Activated CD4-positive, alpha-beta T cell treated with anti-CD3 and anti-CD28 coated beads, Interleukin-2, amount 50 U/mL, for 48 hours (primary cell): ENCODE measurements around the gene DNAJC30.
A peak's percentile ranks its signal among the peaks of the same experiment; 100 is the strongest.
"Not testable (repeated sequence)": the region's sequence is repeated elsewhere in the genome, so short reads cannot be mapped to it uniquely, and the experiment has no call there.

ENCODE experiments used
- DNase-seq, 2 experiments: peaks; one replicate each; pipeline ENCODE4 v3.0.0-alpha.2; 2020

The DNAJC30 gene

DNA sequence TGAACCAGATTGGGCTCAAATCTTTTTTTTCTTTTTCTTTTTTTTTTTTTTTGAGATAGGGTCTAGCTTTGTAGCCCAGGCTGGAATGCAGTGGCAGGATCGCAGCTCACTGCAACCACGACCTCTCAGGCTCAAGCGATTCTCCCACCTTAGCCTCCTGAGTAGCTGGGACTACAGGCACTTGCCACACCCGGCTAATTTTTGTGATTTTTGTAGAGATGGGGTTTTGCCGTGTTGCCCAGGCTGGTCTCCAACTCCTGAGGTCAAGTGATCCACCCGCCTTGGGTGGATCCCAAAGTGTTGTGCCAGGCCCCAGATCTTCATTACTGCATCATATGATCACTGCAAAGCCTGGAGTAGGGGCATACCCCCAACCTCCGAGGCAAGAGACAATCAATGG lies 2.8 kb downstream of the DNAJC30 start:
- no peak for DNase-seq

DNA sequence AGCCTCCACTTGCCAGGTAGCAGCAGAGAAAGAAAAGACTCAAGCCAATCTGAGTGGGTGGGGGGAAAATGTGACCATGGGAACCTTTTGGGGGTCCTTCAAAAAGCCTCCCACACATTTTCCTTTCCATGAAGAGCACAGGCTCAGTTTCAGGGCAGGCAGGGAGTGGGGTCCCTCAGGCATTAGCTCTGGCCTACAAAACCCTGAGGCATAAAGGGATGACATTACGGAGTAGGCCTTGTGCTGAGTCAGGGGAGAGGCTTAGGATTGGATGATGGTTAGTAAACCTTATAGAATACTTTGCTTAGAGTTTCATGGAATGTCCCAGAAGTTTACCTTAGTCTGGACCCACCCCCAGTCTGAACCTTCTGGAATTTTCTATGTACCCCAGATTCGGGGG lies 3.5 kb downstream of the DNAJC30 start:
- no peak for DNase-seq

DNA sequence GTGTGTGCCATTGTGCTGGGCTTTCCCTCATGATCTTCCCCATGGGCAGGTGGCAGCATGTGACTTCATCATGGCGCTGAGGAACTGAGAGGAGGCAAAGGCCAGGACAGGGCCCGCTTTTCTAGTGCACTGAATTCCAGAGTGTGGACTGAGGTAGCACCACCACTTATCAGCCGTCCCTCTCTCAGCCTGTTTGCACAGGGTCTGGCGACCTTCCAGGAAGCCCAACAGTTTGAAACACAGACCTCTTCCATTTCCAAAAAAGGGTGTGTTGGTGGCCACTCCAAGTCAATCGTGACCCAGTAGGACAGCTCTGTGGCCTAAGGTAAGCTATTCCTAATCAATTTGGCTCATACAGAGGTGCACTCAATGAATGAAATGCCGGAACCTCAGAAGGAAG lies 4.4 kb downstream of the DNAJC30 start:
- no peak for DNase-seq

DNA sequence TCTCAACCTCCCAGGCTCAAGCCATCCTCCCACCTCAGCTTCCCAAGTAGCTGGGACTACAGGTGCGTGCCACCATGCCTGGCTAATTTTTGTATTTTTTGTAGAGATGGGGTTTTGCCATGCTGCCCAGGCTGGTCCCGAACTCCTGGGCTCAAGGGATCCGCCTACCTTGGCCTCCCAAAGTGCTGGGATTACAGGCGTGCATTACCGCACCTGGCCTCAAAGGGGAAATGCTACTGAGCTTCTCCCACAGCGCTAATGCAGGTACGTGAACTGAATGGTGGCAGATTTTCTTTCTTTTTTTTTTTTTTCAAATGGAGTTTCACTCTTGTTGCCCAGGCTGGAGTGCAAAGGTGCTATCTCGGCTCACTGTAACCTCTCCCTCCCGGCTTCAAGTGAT lies 7.2 kb downstream of the DNAJC30 start:
- not testable (repeated sequence) for DNase-seq

DNA sequence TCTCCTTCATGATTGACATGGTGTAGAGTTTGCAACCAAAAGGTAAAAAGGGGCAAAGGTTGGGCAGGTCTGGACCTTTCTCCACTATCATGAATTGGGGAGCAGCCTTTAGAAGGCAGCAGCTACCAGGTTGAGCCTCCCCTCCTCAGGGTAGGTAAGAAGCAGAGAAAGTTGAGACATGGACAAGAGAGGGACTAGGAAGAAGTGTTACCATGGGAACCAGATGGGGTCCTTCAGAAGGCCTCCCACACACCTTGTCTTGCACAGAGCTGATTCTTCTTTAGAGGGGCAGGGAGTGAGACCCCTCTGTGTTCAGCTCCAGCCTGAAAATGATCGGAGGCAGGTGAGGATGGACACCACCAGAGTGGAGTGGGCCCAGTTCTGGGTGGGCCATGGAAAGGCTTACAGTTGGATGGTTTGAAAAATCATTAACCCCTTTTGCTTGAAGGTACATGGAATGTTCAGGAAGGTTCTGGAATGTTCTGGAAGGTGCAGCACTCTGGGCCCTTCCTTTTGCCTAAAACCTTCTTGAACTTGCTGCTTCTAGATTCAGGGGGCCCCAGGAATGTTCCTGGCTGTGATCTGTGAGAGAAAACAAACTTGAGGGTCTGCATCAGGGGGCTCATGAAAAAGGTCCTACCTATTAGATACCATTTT lies 8.7 kb downstream of the DNAJC30 start:
- no peak for DNase-seq

DNA sequence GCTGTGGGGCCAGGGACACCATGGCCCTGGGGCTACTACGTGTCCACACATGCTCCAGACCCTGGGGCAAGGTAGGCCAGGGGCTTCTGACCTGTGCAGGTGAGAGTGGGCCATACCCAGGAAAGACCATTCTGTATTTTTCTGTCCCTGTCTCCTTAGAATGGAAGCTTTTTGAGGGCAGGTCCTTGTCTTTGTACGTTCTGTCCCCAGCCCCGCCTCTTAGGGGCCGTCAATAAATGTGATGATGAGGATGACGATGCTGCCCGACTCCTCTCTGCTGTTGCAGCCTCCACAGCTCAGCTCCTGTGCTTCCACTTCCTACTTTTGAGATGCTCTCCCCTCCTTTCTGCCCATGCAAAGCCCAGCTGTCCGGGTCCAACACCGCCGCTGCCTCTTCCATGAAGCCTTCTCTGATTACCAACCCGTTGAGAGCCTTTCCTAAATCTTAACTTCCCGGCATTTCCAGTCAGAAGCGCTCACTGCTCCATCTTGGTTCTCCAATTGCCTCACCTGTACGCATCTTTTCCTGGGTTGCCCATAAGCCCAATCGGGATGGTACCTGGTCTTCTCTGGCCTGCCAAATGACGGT lies 11.3 kb downstream of the DNAJC30 start:
- no peak for DNase-seq

DNA sequence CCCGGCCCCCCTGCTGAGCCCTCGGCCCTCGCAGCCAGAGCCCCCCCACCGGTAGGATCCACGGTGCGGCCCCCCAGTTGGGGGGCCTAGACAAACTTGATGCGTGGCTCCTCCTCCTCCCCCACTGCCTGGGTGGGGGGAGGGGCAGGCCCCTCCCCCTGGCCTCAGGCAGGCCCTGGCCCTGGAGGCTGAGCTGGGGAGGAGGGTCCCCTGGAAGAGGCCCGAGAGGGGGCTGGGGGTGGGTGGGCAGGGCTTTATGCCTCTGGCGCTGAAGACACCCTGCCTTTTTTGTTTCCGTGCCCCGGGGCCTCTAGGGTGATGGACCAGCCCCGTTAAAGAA lies 12.0 kb downstream of the DNAJC30 start:
- DNase-seq, result no peak

DNA sequence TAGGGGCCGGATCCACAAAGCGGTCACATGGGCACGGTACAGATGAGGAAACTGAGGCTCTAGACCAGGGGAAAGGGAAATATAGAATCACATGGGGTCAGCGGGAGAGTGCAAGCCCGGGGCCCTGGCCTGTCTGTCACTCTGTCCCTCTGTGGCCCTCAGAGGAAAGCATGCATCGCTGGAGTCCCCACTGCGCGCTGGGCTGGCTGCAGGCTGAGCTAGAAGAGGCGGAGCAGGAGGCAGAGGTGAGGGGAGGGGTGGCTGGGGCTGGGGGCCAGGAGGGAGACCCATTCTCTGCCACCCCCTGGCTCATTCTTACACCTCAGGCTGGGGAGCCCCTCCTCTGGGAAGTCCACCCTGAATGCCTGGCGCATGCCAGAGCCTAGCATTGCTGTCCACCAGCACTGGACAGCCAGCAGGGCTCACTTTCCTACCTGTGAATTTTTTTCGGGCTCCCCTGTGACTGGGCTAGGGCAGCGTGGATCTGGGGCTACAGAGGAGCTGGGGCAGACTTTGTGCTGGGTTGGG lies 13.3 kb downstream of the DNAJC30 start:
- no peak for DNase-seq

DNA sequence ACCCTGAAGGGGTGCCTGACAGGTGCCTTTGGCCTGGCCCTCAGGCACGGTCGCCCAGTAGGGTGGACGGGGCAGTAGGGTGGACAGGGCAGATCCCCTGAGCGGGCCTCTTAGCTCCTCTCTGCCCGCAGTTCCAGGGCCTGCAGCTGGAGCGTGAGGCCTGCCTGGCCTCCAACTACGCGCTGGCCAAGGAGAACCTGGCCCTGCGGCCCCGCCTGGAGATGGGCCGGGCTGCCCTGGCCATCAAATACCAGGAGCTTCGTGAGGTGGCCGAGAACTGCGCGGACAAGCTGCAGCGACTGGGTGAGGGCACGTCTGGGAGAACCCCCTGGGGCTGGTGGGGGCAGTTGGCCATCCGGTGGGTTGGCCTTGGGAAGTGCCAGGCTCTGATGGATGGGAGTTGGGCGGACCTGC lies 14.0 kb downstream of the DNAJC30 start:
- no peak for DNase-seq

DNA sequence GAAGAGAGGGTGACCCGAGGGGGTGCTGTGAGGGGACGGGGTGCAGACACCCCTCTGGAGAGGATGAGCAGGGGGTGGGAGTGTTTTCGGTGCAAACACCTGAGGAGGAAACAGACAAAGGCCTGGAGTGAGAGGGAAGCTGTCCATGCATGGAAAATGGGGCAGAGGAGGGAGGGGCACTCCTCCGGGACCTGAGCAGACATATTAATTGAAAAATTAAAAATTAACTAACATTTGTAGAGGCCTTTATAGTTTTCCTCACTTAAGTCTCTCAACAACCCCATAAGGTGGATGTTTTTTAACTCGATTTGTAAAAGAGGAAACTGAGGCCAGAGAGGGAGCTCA lies 14.4 kb downstream of the DNAJC30 start:
- no peak for DNase-seq

DNA sequence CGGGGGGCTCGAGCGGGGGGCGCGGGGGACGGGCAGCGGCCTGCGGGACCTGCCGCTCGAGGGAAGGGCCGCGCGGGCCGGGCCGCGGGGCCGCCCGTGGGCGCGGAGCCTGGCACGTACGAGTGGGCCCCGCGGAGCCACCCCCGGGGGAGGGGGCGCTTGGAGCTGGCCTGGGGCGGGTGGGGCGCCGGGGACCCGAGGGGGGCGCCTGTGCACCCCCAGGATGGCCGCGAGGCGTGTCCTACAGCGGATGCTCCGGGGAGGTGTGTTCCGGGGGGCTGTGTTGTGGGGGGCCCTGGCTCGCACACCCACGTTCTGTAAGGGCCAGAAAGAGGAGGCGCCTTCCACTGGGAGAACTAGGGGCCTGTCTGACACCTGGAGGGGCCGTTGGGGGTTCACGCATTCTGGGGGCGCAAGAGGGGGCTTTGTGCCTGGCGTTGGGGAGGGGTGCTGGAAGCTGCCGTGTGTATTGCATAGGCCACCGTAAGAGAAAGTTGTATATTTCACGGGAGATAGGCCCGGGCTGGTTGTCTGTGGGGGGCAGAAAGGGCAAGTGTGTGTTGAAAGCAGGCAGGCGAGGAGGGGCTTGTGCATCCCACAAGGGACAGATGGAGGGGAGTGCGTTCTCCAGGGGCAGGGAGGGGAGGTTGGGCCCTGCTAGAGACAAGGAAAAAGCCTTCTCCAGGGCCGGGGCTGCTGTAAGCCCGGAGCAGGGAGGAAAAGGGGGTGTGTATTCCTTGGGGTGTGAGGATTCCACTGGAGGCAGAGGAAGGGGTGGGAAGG lies 15.0 kb downstream of the DNAJC30 start:
- DNase-seq, result no peak

DNA sequence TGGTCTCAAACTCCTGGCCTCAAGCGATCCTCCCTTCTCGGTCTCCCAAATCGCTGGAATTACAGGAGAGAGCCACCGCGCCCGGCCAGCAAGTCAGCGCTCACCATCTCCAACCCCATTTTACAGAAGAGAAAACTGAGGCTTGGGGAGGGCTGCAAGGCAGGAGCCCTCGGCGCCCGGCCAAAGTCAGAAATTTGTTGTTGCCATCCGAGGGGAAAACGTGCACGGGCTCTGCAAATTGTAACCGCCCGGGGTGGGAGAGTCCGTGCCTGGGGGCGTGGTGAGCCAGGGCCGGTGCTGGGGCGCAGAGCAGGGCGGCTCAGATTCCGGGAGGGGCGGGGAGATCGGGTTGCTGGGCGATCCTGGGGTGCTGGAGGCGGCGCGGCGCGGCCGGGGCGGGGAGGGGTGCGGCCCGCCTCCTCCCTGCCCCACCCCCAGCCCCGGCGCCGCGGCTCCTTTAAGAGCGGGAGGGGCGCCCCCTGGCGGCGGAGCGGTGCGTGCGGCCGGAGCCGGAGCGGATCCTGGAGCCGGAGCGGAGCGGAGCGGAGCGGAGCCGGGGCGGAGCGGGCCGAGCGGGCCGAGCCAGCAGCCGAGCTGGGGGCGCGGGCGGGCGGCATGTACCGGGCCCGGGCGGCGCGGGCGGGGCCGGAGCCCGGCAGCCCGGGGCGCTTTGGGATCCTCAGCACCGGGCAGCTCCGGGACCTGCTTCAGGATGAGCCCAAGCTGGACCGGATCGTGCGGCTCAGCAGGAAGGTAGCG lies 15.7 kb downstream of the DNAJC30 start, which contains the start of gene VPS37D:
Gene VPS37D (plus strand): TSS at position 488 of the 759 bp plus-strand sequence. CDS start 128 bp downstream, at position 616.
- DNase-seq, result peak; percentile 93

DNA sequence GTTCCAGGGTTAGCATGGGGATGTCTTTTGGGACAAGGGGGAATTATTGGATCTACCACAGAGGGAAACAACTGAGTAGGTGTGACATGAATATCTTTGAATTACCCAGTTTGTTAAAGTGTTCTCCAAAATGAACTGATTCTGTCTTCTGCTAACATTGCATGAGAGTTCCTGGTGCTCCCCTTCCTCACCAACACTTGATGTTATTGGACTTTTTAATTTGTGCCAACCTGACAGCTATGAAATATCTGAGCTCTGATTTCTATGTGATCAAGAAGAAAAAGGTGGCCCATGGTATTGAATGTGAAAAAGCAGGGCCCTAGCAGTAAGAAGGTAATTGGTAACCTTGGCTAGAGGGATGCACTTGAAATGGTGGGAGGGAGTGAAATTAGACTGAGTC lies 20.2 kb downstream of the DNAJC30 start:
- DNase-seq, result no peak

DNA sequence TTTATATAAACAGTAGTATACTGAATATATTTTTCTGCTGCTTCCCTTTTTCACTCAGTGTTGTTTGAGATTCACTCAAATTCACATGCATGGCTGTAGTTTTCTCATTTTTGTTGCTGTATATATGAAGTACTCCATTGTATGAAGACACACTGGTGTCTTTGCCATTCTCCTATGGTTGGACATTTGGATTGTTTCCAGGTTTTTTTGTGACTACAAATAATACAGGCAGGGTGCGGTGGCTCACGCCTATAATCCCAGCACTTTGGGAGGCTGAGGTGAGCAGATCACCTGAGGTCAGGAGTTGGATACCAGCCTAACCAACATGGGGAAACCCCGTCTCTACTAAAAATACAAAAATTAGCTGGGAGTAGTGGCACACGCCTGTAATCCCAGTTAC lies 22.7 kb downstream of the DNAJC30 start:
- DNase-seq, result not testable (repeated sequence)

DNA sequence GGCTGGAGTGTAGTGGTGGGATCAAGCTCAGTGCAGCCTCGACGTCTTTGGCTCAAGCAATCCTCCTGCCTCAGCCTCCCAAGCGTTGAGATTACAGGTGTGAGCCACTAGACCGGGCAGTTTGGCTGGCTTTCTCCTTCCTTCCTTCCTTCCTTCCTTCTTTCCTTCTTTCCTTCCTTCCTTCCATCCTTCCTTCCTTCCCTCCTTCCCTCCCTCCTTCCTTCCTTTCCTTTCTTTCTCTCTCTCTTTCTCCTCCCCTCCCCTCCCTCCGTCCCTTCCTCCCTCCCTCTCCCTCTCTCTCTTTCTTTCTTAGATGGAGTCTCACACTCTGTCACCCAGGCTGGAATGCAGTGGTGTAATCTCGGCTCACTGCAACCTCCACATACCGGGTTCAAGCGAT lies 23.3 kb downstream of the DNAJC30 start:
- no peak for DNase-seq

DNA sequence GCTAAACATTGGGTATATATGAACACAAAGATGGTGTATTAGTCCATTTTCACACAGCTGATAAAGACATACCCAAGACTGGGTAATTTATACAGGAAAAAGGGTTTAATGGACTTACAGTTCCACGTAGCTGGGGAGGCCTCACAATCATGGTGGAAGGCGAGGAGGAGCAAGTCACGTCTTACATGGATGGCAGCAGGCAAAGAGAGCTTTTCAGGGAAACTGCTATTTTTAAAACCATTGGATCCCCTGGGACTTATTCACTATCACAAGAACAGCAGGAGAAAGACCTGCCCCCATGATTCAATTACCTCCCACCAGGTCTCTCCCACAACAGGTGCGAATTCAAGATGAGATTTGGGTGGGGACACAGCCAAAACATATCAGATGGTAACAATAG lies 27.9 kb downstream of the DNAJC30 start:
- not testable (repeated sequence) for DNase-seq

DNA sequence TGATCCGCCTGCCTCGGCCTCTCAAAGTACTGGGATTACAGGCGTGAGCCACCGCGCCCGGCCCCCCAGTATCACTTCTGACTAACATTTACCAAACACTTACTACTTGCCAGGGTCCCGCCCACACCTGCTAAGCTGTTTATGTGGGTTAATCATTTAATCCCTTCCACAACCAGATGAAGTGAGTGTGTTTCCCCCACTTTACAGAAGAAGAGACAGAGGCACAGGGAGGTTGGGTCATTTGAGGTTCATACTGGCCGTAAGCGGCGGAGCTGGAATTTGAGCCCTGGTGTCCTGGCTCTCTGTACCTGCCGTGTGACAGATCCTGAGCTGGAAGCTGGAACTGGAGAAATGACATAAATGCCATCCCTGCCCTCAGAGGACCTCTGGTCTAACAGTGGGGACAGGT lies 30.7 kb downstream of the DNAJC30 start:
- DNase-seq, result no peak

DNA sequence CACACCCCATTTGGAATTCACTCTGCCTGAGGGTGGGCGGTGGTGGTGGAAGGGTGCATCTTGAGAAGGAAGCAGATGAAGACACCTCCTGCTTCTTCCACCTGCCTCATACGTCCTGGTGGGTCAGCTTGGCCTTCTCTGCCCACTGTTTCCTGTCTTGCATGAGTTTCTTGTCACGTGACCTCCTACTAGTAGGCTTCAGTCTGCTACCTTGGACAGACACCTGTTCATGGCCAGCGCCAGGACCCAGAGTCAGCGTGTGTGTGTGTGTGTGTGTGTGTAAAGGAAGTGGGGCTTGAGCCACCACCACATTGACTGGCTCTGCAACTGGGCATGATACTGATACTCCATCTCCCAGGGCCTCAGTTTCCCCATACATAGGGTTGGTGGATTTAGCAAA lies 32.7 kb downstream of the DNAJC30 start:
- DNase-seq, result no peak

DNA sequence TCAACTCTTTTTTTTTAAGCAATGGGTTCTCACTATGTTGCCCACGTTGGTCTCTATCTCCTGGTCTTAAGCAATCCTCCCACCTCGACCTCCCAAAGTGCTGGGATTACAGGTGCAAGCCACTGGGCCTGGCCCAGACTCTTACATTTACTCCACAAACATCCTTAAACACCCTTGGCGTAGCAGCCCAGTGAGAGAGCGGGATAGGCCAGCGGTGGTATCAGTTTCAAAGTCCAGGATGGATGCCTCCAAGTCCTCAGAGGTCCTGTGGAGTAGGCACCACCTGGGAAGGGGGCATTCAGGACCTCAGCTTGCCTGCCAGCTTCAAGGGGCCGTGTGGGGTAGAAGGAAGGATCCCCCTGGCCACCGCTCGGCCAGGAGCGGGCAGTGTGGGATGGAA lies 33.7 kb downstream of the DNAJC30 start:
- no peak for DNase-seq

DNA sequence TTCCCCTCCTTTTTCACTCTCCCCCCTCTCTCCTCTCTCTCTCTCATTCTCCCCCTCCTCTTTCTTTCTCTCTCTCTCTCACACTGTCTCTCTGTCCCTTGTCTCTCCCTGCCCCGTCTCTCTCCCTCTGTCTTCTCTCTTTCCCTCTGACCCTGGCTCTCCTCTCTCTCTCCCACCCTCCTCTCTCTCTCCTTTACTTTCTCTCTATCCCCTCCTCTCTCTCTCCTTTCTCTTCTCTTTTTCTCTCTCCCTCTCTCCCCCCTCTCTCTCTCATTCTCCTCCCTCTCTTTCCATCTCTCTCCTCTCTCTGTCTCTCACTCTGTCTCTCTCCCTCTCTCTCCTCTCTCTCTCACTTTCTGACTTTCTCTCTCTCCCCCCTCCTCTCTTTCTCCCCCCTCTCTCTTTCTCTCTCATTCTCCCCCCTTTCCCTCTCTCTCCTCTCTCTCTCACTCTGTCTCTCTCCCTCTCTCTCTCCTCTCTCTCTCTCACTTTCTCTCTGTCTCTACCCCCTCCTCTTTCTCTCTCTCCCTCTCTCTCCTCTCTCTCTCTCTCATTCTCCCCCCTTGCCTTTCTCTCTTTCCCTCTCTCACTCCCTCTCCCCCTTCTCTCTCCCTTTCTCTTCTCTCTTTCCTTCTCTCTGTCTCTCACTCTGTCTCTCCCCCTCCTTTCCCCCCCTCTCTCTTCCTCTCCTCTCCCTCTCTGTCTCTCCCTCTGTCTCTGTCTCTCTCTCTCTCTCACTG lies 34.5 kb downstream of the DNAJC30 start:
- no peak for DNase-seq

DNA sequence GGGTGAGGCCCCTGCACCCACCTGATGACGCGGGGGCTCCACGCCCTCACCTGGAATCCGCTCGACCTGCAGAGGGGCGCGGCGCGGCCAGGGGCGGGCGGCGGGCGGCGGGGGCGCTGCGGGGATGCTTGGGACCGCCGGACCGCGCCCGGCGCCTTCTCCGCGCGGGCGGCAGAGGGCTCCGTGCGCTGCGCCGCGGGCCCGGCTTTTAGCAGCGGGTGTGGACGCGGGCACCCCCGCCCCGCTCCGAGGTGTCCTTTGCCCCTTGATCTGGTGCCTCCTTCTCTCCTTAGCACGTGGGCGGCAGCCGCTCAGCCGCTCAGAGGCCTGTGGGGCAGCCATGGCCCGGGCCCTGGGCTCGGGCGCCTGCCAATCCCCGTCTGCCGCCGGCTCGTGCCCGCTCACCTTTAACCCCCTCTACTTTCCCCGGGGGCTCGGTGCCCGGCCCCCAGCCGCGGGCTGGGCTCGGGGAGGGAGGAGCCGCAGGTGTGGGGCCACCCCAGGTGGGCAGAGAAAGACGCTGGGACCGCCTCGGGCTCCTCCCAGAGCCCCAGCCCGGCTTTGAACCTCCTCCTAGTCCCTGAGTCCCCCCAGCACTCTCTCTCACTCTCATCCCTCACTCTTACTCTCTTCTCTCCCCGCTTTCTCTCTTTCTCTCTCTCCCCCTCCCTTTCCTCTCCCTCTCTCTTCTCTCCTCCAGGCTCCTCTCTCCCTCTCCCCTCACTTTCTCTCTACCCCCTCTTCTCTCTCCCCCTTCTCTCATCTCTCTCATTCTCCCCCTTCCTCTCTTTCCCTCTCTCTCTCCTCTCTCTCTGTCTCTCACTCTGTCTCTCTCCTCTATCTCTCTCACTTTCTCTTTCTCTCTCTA lies 35.3 kb downstream of the DNAJC30 start:
- DNase-seq, result peak; percentile 31 to 40
